ENCODE data around the gene CD99. TPM values are rescaled to one million over a fixed set of nuclear protein-coding genes. Genes with fewer than 3 reads are reported as not detected.

CD99 gene
- total and polyA plus RNA-seq, 2 donors (not counting 1 experiment from before 2014, with no cell fraction given) = 70.7 to 133 TPM

GRCh38 chrX:2701600-2701999 is 10.5 kb downstream of the CD99 start:
- H3K4me1 ChIP-seq (ENCODE audit: control insufficient read depth in 2 of 2, insufficient read depth in 2 of 2, low read length in 2 of 2) = peaks cover 45 to 68% of the 10 kb centered on the region in 2 donors
- H3K4me2 ChIP-seq (replicated peaks; ENCODE audit: low read depth, low read length, poor library complexity, severe bottlenecking) = peak overlapping the region; percentile 44
- H3K27me3 Mint-ChIP-seq = no peaks in the 10 kb centered on the region
- H3K4me1 Mint-ChIP-seq = peaks cover 82% of the 10 kb centered on the region
- no peak overlapping the region for H2AFZ ChIP-seq (ENCODE audit: insufficient read depth, low read depth, low read length, poor library complexity, severe bottlenecking)
- H3K9me3 Mint-ChIP-seq (ENCODE audit: insufficient read depth) = no peaks in the 10 kb centered on the region
- intact Hi-C loops (cut with micrococcal nuclease) = no loop called here
- DNase-seq (peak; percentile 58), ATAC-seq (ENCODE audit: low read depth) (peak; percentile 22)
- peak overlapping the region; percentile 3 for H3K9ac ChIP-seq (ENCODE audit: low read length)
- POLR2A ChIA-PET = no interaction called here
- peaks cover 95% of the 10 kb centered on the region for H3K79me2 ChIP-seq (ENCODE audit: control insufficient read depth, insufficient read depth, low read length)
- peak overlapping the region; percentile 72 for H3K4me3 Mint-ChIP-seq
- H4K20me1 ChIP-seq (ENCODE audit: control insufficient read depth, insufficient read depth, low read length, poor library complexity, severe bottlenecking) = peaks cover 91% of the 10 kb centered on the region
- no peak overlapping the region for H3K4me3 ChIP-seq (ENCODE audit: control extremely low read depth in 1 of 5, extremely low read depth in 1 of 5, insufficient read depth in 1 of 5, low read depth in 2 of 5, low read length in 4 of 5)
- H3K27ac Mint-ChIP-seq = peak overlapping the region; percentile 79
- no peaks in the 10 kb centered on the region for H3K9me3 ChIP-seq (ENCODE audit: control extremely low read depth in 1 of 3, control insufficient read depth in 2 of 3, insufficient read depth in 1 of 3, low read length in 2 of 3)
- CTCF ChIA-PET = no interaction called here
- H3K27ac ChIP-seq (ENCODE audit: low read length in 2 of 2) = no peak overlapping the region
- peaks cover 0 to 12% of the 10 kb centered on the region in 2 experiments for H3K36me3 ChIP-seq (replicated peaks in 1 of 2; ENCODE audit: control extremely low read depth in 1 of 2, control insufficient read depth in 1 of 2, extremely low read depth in 1 of 2, insufficient read depth in 2 of 2, low read length in 1 of 2)
- TF ChIP-seq EZH2 (IDR thresholded peaks at IDR 0.05; ENCODE audit: borderline replicate concordance, insufficient read depth, low read depth, low read length, poor library complexity, severe bottlenecking) (no peak), CTCF (IDR thresholded peaks at IDR 0.05) (no peak)
- no peaks in the 10 kb centered on the region for H3K27me3 ChIP-seq (replicated peaks in 1 of 4; ENCODE audit: control extremely low read depth in 1 of 4, control insufficient read depth in 3 of 4, insufficient read depth in 4 of 4, low read length in 3 of 4)
- 0% methylated on average over 6 of the region's 6 CpGs for WGBS (ENCODE audit: insufficient coverage)

GRCh38 chrX:2703991-2704369 is 12.9 kb downstream of the CD99 start:
- Histone ChIP-seq H4K20me1 (ENCODE audit: control insufficient read depth, insufficient read depth, low read length, poor library complexity, severe bottlenecking) (peaks cover 96% of the 10 kb centered on the region), H3K27me3 (replicated peaks in 1 of 4; ENCODE audit: control extremely low read depth in 1 of 4, control insufficient read depth in 3 of 4, insufficient read depth in 4 of 4, low read length in 3 of 4) (no peaks in the 10 kb centered on the region), H2AFZ (ENCODE audit: insufficient read depth, low read depth, low read length, poor library complexity, severe bottlenecking) (no peak overlapping the region), H3K4me1 (ENCODE audit: control insufficient read depth in 2 of 2, insufficient read depth in 2 of 2, low read length in 2 of 2) (peaks cover 45 to 68% of the 10 kb centered on the region in 2 donors), H3K4me3 (ENCODE audit: control extremely low read depth in 1 of 5, extremely low read depth in 1 of 5, insufficient read depth in 1 of 5, low read depth in 2 of 5, low read length in 4 of 5) (no peak overlapping the region), H3K9me3 (ENCODE audit: control extremely low read depth in 1 of 3, control insufficient read depth in 2 of 3, insufficient read depth in 1 of 3, low read length in 2 of 3) (no peaks in the 10 kb centered on the region), H3K9ac (ENCODE audit: low read length) (no peak overlapping the region), H3K27ac (ENCODE audit: low read length in 2 of 2) (no peak overlapping the region), H3K79me2 (ENCODE audit: control insufficient read depth, insufficient read depth, low read length) (peaks cover 88% of the 10 kb centered on the region), H3K36me3 (replicated peaks in 1 of 2; ENCODE audit: control extremely low read depth in 1 of 2, control insufficient read depth in 1 of 2, extremely low read depth in 1 of 2, insufficient read depth in 2 of 2, low read length in 1 of 2) (peaks cover 0 to 12% of the 10 kb centered on the region in 2 experiments), H3K4me2 (replicated peaks; ENCODE audit: low read depth, low read length, poor library complexity, severe bottlenecking) (no peak overlapping the region)
- Mint-ChIP-seq H3K9me3 (ENCODE audit: insufficient read depth) (no peaks in the 10 kb centered on the region), H3K27ac (no peak overlapping the region), H3K4me3 (no peak overlapping the region), H3K27me3 (no peaks in the 10 kb centered on the region), H3K4me1 (peaks cover 83% of the 10 kb centered on the region)
- no peak for ATAC-seq (ENCODE audit: low read depth)
- DNase-seq = no peak
- 90% methylated on average over 8 of the region's 14 CpGs for WGBS (ENCODE audit: insufficient coverage)
- TF ChIP-seq CTCF (IDR thresholded peaks at IDR 0.05) = no peak
- no peak for TF ChIP-seq EZH2 (IDR thresholded peaks at IDR 0.05; ENCODE audit: borderline replicate concordance, insufficient read depth, low read depth, low read length, poor library complexity, severe bottlenecking)
- intact Hi-C loops (cut with micrococcal nuclease) = no loop called here
- CTCF ChIA-PET = no interaction called here
- POLR2A ChIA-PET = no interaction called here

Measured in B cell (primary cell).